Ascending aorta (tissue), 2 donors: Measurements from ENCODE around the gene SRR. TPM values are rescaled to one million over a fixed set of nuclear protein-coding genes. Genes with fewer than 3 reads are reported as not detected.
A peak's percentile ranks its signal among the peaks of the same experiment; 100 is the strongest.
"Not testable (repeated sequence)": the region's sequence is repeated elsewhere in the genome, so short reads cannot be mapped to it uniquely, and the experiment has no call there.

Experiments
- DNase-seq, 2 donors: peaks; one replicate each; pipeline ENCODE4 v3.0.0-alpha.2; 2019; ENCODE audit warnings: low spot score in 2 of 2
- H3K27ac ChIP-seq, 2 donors: fragments of 200-600 bp; sonication (generic); one replicate each; pipeline ENCODE4 v1.5.1; 2016 to 2017; ENCODE audit warnings: mild to moderate bottlenecking in 1 of 2
- H3K27me3 ChIP-seq: fragments of 200-600 bp; sonication (generic); one replicate; pipeline ENCODE4 v1.5.1; 2017
- H3K36me3 ChIP-seq, 2 donors: fragments of 200-600 bp; sonication (generic); one replicate each; pipeline ENCODE4 v1.5.1; 2016
- H3K4me1 ChIP-seq, 2 donors: fragments of 200-600 bp; sonication (generic); one replicate each; pipeline ENCODE4 v1.5.1; 2016 to 2017; ENCODE audit warnings: mild to moderate bottlenecking in 1 of 2
- H3K4me3 ChIP-seq, 2 donors: fragments of 200-600 bp; sonication (generic); one replicate each; pipeline ENCODE4 v1.5.1; 2016 to 2017; ENCODE audit warnings: mild to moderate bottlenecking in 1 of 2
- H3K9me3 ChIP-seq, 2 donors: fragments of 200-600 bp; sonication (generic); one replicate each; pipeline ENCODE4 v1.5.1; 2016
- intact Hi-C: fragments of 100-400 bp; cut with DNase I; formaldehyde crosslinking; loops from one replicate; pipeline ENCODE4 v1.15.1; 2023
- total RNA-seq: library from RNA; depleted of rRNA; stranded (reverse); fragments of >200 nt; gene quantifications from one replicate; pipeline ENCODE4 v1.1.0, GENCODE V29; 2016
- TF ChIP-seq, protein P1 (sequence below), 3 experiments: fragments of 200-600 bp in 2 of 3; fragments of 450-650 bp in 1 of 3; sonication (generic) in 2 of 3; IDR thresholded peaks; one replicate each; pipeline ENCODE4 v1.5.1; 2016 to 2019; ENCODE audit warnings: antibody characterized with exemption in 3 of 3, mild to moderate bottlenecking in 1 of 3, moderate library complexity in 1 of 3

Gene SRR, protein sequence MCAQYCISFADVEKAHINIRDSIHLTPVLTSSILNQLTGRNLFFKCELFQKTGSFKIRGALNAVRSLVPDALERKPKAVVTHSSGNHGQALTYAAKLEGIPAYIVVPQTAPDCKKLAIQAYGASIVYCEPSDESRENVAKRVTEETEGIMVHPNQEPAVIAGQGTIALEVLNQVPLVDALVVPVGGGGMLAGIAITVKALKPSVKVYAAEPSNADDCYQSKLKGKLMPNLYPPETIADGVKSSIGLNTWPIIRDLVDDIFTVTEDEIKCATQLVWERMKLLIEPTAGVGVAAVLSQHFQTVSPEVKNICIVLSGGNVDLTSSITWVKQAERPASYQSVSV
- not detected for total RNA-seq

DNA sequence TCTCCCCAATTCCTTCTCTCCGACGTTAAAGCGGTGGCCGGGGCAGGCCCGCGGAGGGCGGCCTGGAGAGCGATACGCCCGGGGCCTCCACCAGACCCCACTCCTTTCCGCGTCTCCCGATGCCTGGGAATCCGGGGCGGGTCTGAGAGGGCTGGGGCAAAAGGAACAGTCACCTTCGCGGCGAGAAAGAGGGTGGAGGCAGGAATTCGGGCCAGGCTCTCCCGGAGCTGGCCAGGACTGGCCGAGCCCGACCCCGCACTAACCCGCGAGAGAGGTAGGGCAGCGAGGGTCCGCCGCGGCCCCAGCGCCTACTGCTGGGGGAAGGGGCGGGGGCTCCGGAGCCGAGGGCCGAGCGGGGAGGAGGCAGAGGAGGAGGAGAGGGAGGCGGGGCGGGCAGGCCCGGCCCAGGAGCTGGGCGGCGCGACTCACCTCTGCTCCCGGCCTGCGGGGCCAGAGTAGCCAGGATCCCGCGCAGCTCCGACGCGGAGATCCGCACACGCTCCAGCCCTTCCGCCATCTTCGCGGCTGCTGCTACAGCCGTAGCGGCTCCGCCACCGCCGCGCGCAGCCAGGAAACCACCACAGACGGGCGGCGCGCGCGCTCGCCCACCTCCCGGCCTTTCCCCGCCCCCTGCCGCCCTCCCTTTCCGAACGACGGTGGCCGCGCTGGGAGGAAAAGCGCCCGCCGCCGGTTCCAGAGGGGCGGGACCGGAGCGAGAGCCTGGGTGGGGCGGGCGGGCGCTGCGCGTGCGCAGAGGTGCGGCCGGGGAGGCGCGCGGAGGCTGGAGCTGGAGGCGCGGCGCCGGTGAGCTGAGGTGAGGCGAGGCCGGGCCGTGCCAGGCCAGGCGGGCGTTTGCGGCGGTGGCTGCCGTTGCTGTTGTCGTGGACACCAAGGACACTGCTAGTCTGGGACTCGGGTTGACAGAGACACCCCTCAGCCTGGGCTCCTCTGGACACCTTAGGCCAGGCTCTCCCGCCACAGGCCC is at the start of gene SRR, which contains the start of gene SMG6:
SRR (plus strand) TSS at position 747 of the 985 bp plus-strand sequence. CDS start 11,611 bp downstream, outside the sequence.
SMG6 (minus strand) TSS at position 582 of the 985 bp plus-strand sequence; CDS start at position 517, 65 bp downstream.
- H3K36me3 ChIP-seq = peaks cover 10 to 18% of the 10 kb centered on the region in 2 donors
- H3K27me3 ChIP-seq = no peaks in the 10 kb centered on the region
- H3K4me1 ChIP-seq = peaks cover 0 to 18% of the 10 kb centered on the region in 2 donors
- peak; percentile 53 to 95 for DNase-seq
- intact Hi-C loops = loop anchor here (5.0 kb wide), 2 partner anchors 34 to 89 kb away; partner anchors contain the start of genes SGSM2 and TSR1
- TF ChIP-seq, protein P1, sequence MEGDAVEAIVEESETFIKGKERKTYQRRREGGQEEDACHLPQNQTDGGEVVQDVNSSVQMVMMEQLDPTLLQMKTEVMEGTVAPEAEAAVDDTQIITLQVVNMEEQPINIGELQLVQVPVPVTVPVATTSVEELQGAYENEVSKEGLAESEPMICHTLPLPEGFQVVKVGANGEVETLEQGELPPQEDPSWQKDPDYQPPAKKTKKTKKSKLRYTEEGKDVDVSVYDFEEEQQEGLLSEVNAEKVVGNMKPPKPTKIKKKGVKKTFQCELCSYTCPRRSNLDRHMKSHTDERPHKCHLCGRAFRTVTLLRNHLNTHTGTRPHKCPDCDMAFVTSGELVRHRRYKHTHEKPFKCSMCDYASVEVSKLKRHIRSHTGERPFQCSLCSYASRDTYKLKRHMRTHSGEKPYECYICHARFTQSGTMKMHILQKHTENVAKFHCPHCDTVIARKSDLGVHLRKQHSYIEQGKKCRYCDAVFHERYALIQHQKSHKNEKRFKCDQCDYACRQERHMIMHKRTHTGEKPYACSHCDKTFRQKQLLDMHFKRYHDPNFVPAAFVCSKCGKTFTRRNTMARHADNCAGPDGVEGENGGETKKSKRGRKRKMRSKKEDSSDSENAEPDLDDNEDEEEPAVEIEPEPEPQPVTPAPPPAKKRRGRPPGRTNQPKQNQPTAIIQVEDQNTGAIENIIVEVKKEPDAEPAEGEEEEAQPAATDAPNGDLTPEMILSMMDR (IDR thresholded peaks at IDR 0.05) = no peak
- no peaks in the 10 kb centered on the region for H3K9me3 ChIP-seq
- H3K4me3 ChIP-seq = peak within 1 kb of the TSS; percentile 83 to 99
- peak within 1 kb of the TSS; percentile 84 to 87 for H3K27ac ChIP-seq

DNA sequence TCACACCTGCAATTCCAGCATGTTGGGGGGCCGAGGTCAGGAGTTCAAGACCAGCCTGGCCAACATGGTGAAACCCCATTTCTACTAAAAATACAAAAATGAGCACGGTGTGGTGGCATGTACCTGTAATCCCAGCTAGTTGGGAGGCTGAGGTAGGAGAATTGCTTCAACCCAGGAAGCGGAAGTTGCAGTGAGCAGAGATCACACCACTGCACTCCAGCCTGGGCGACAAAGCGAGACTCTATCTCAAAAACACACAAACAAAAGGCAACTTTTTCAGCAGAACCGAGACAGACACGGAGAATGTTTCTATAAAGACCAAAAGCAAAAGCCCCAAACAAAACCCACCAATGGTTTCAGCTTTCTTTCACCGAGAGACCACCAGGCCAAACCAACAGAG is 44.9 kb upstream of the SRR start:
- H3K27me3 ChIP-seq, H3K27ac ChIP-seq, H3K4me1 ChIP-seq, H3K36me3 ChIP-seq, H3K9me3 ChIP-seq, H3K4me3 ChIP-seq, intact Hi-C loops, DNase-seq: not testable (repeated sequence)

DNA sequence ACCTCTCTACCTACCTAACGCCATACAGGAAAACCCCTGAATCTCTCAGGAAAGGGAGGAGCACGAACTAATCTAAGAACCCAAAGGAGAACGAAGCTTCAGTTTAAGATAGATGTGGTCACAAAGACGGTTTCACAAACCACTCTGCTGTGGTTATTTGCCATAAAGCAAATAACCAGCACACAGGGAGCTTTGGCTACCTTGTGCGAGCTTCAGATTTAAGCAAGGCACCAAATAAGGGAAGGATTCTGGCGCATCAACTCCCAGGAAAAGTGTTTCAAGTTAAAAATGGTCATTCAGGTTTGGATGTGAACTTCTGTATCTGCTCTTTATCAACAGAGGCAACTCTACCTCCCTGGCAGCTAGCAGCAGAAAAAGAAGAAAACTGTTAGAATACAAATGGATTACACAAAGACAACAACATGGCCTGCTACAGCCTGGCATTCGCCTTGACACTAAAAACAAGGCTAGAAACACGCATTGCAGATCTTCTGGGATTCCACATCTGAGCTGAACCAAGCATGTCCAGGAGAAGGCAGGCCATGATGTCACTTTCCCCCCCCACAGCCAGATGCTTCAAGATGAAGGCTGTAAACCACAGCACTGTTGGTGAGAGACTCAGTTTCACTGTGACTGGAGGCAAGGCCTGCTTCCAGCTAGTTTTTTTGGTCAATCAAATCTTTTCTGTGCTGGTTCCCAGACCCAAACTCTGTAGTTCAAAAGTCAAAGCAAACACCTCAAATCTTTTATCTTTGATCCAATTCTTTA is 43.8 kb upstream of the SRR start:
- peaks cover 7 to 20% of the 10 kb centered on the region in 2 donors for H3K4me1 ChIP-seq
- H3K27me3 ChIP-seq = no peaks in the 10 kb centered on the region
- intact Hi-C loops = no loop called here
- H3K36me3 ChIP-seq = peaks cover 0 to 6% of the 10 kb centered on the region in 2 donors
- TF ChIP-seq, protein P1 (IDR thresholded peaks at IDR 0.05) = no peak
- peak overlapping the region in 1 of 2 donors; percentile 4 for H3K27ac ChIP-seq
- no peak overlapping the region for H3K4me3 ChIP-seq
- H3K9me3 ChIP-seq = no peaks in the 10 kb centered on the region
- no peak for DNase-seq

DNA sequence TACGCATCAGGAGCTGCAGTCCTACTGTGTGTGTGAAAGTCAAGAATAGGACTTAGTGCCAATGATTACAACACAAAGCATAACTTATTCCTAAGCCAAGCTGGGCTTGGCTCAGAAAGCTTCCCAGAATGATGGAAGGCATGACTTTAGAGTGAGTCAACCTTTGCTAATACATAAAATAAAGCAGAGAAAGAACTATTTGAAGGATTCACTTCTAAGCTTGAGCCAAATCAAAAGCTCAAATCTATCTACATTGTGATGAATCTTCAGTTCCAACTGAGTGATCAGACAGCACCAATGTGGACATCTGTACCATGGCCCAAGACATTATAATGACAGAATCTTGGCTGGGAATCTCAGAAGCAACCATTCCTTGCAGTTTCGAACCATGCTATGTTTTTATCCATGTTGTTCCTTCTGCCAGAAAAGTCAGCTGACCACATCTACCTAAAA is 41.6 kb upstream of the SRR start:
- intact Hi-C loops = no loop called here
- Histone ChIP-seq H3K36me3 (no peaks in the 10 kb centered on the region), H3K27ac (peak overlapping the region; percentile 15 to 39), H3K9me3 (no peaks in the 10 kb centered on the region), H3K27me3 (no peaks in the 10 kb centered on the region), H3K4me3 (no peak overlapping the region), H3K4me1 (peaks cover 7 to 23% of the 10 kb centered on the region in 2 donors)
- DNase-seq = peak in 1 of 2 donors; percentile 70
- TF ChIP-seq, protein P1 (IDR thresholded peaks at IDR 0.05) = no peak

DNA sequence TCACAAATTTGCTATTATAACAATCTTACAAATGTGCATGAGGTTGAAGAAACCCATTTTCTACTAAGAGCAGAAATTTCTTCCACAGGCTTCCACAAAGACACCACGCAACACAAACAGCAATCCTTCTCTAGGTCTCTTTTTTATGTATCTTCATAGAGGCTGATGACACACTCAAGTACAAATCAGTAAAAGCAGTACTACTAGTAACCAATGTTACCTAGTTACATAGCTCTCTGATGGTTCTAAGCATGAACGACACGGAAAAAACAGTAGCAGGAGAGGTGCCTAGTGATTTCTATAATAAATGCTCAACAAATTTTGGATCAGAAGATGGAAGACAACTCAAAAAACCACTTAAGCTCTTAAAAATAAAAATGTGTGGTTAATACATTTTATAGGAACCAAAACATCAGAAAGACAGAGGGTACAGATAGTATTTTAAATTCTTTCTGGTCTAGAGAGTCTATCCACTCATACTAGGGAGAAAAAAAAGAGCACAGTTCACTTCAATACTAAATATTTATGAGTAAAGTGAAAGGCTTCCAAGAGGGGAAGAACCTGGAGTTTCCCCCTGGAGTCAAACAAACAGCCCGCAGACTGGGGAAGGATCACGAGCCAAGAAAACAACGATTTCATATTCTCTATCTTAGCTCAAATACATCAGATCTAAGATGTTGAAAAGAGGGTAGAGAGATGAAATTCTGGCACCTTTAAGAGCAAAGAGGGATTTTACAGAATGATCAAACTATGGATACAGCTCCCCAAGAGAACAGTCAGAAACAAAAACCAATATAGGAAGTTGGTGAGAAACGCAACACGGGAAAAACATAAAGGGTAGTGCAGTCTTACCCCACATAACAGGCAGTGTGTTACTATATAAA is 40.3 kb upstream of the SRR start:
- DNase-seq = no peak
- peaks cover 0 to 2% of the 10 kb centered on the region in 2 donors for H3K36me3 ChIP-seq
- H3K4me3 ChIP-seq = no peak overlapping the region
- TF ChIP-seq, protein P1 (IDR thresholded peaks at IDR 0.05) = no peak
- no peaks in the 10 kb centered on the region for H3K9me3 ChIP-seq
- no peaks in the 10 kb centered on the region for H3K27me3 ChIP-seq
- peaks cover 7 to 23% of the 10 kb centered on the region in 2 donors for H3K4me1 ChIP-seq
- intact Hi-C loops = no loop called here
- peak overlapping the region; percentile 63 for H3K27ac ChIP-seq
